Activated CD8-positive, alpha-beta T cell treated with anti-CD3 and anti-CD28 coated beads for 36 hours (primary cell): ENCODE measurements around the gene LRRC59. TPM values are rescaled to one million over a fixed set of nuclear protein-coding genes. Genes with fewer than 3 reads are reported as not detected.

Source experiments
- ATAC-seq: fragments of 200-7000 bp; cut with Tn5 transposase; one replicate; pipeline ENCODE4 v1.10.0; 2021; ENCODE audit warnings: mild to moderate bottlenecking, moderate library complexity
- CTCF ChIA-PET: fragments of 350-600 bp; sonication (Branson Sonifier 250); formaldehyde crosslinking; loops from one replicate; lab custom pipeline; 2021; ENCODE audit warnings: antibody characterized with exemption; lab: Charles Lee
- POLR2A ChIA-PET: fragments of 350-600 bp; sonication (Branson Sonifier 250); formaldehyde crosslinking; loops from one replicate; lab custom pipeline; 2021; ENCODE audit warnings: antibody characterized with exemption; lab: Charles Lee
- DNase-seq: peaks from one replicate; pipeline ENCODE4 v3.0.0-alpha.2; 2020
- H3K27ac Mint-ChIP-seq: one replicate; pipeline ENCODE4 v1.8.0; 2021; ENCODE audit warnings: mild to moderate bottlenecking, mixed read lengths
- H3K27me3 Mint-ChIP-seq: one replicate; pipeline ENCODE4 v1.8.0; 2021; ENCODE audit warnings: mixed read lengths
- H3K36me3 Mint-ChIP-seq: one replicate; pipeline ENCODE4 v1.8.0; 2021; ENCODE audit warnings: low read depth, mixed read lengths
- H3K4me1 Mint-ChIP-seq: one replicate; pipeline ENCODE4 v1.8.0; 2021; ENCODE audit warnings: low read depth, mixed read lengths
- H3K4me3 Mint-ChIP-seq: one replicate; pipeline ENCODE4 v1.8.0; 2021; ENCODE audit warnings: mild to moderate bottlenecking, moderate library complexity, mixed read lengths
- H3K9me3 Mint-ChIP-seq: one replicate; pipeline ENCODE4 v1.8.0; 2021; ENCODE audit warnings: mixed read lengths
- intact Hi-C: fragments of 100-400 bp; cut with micrococcal nuclease; formaldehyde crosslinking; loops from one replicate; pipeline ENCODE4 v1.10.0; 2022
- total RNA-seq, 2 experiments: library from RNA; stranded (reverse); gene quantifications; one replicate each; pipeline ENCODE4 v1.2.3, GENCODE V29; 2021
- TF ChIP-seq, protein P1 (sequence below): fragments of 200-600 bp; IDR thresholded peaks from one replicate; pipeline ENCODE4 v1.8.0; 2022; ENCODE audit warnings: antibody characterized with exemption, mild to moderate bottlenecking

Gene LRRC59
- total RNA-seq, 2 experiments from 2014 or later = 70.6 to 71.0 TPM

DNA sequence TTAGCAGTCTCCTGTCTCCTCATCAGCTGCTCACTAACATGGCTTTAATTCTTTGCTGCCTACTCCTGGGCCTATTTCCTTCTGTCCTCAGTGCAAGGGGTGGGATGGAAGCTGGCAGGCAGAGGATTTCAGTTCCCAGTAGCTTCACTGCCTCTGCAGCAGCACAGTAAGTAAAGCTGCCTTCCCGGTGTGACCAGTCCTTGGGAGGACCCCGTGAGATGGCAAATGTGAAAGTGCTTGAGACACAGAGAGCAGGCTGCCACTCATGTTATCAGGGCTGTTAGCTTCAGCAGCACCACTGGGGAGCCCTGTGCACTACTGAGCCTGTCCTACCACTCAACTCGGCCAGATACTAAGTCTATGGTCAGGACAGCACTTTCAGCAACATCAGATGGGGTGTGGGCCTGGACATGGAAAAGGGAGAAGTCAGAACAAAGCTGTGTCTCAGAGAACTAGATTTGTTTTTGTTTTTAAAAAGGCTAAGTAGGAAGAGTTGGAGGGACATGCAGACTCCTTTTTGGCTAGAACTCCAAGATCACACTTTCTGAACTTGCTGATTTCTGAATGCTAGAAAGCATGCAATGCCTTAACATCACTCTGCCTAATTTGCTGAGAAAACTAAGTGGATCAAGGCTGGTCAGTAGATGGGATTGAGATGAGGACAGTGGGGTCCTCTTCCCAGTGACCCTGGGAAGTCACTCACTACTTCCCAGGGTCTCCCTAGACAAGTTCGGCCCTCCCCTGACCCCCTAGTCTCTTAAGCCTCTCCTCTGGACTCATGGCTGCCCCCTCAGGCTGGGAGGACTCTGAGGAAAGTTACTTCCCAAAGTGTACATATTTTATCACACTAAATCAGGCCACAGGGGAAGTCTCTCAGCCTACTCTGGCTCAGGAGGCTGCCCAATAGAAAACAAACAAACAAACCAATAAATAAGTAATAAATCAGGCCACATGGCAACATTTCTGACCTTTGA, 29.8 kb upstream of the LRRC59 start:
- Mint-ChIP-seq H3K4me3 (peak overlapping the region; percentile 80), H3K4me1 (peaks cover 25% of the 10 kb centered on the region), H3K36me3 (no peaks in the 10 kb centered on the region), H3K9me3 (no peaks in the 10 kb centered on the region), H3K27me3 (no peaks in the 10 kb centered on the region), H3K27ac (peak overlapping the region; percentile 77)
- TF ChIP-seq, protein P1, sequence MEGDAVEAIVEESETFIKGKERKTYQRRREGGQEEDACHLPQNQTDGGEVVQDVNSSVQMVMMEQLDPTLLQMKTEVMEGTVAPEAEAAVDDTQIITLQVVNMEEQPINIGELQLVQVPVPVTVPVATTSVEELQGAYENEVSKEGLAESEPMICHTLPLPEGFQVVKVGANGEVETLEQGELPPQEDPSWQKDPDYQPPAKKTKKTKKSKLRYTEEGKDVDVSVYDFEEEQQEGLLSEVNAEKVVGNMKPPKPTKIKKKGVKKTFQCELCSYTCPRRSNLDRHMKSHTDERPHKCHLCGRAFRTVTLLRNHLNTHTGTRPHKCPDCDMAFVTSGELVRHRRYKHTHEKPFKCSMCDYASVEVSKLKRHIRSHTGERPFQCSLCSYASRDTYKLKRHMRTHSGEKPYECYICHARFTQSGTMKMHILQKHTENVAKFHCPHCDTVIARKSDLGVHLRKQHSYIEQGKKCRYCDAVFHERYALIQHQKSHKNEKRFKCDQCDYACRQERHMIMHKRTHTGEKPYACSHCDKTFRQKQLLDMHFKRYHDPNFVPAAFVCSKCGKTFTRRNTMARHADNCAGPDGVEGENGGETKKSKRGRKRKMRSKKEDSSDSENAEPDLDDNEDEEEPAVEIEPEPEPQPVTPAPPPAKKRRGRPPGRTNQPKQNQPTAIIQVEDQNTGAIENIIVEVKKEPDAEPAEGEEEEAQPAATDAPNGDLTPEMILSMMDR = no peak
- ATAC-seq = peak; percentile 45
- DNase-seq = peak; percentile 57
- ChIA-PET CTCF (interaction anchor here (0.8 to 2.0 kb wide), 4 partner anchors 30 to 66 kb away, joined by 3 to 15 read pairs (median 4); partner anchors contain the start of gene LRRC59), POLR2A (interaction anchor here (1.1 to 2.0 kb wide), 4 partner anchors 11 to 184 kb away, joined by 3 to 5 read pairs (median 4); partner anchors contain the start of genes LRRC59 and RSAD1)
- intact Hi-C loops = no loop called here

DNA sequence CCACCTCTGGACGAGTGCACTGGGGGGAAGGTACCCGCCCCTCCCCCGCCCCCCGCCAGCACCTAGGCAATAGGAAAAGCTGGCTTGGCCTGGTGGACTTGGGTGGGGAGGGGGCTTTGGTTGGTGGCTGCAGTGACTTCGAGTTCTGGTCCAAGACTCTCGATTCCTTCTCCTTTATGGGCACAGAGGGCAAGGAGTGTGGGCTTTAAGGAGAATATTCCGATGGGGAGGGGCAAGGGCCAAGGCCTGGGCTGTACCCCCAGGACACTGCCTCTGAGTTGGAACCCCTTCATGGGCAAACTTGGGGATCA, 29.1 kb upstream of the LRRC59 start:
- intact Hi-C loops = no loop called here
- Mint-ChIP-seq H3K9me3 (no peaks in the 10 kb centered on the region), H3K36me3 (no peaks in the 10 kb centered on the region), H3K27me3 (no peaks in the 10 kb centered on the region), H3K27ac (peak overlapping the region; percentile 77), H3K4me1 (peaks cover 29% of the 10 kb centered on the region), H3K4me3 (peak overlapping the region; percentile 80)
- no peak for ATAC-seq
- ChIA-PET CTCF (interaction anchor here (0.8 to 2.0 kb wide), 5 partner anchors 29 to 65 kb away, joined by 3 to 15 read pairs (median 4); partner anchors contain the start of gene LRRC59), POLR2A (interaction anchor here (1.1 to 2.0 kb wide), 4 partner anchors 10 to 185 kb away, joined by 3 to 5 read pairs (median 4); partner anchors contain the start of genes LRRC59 and RSAD1)
- DNase-seq = no peak
- TF ChIP-seq, protein P1 = no peak

DNA sequence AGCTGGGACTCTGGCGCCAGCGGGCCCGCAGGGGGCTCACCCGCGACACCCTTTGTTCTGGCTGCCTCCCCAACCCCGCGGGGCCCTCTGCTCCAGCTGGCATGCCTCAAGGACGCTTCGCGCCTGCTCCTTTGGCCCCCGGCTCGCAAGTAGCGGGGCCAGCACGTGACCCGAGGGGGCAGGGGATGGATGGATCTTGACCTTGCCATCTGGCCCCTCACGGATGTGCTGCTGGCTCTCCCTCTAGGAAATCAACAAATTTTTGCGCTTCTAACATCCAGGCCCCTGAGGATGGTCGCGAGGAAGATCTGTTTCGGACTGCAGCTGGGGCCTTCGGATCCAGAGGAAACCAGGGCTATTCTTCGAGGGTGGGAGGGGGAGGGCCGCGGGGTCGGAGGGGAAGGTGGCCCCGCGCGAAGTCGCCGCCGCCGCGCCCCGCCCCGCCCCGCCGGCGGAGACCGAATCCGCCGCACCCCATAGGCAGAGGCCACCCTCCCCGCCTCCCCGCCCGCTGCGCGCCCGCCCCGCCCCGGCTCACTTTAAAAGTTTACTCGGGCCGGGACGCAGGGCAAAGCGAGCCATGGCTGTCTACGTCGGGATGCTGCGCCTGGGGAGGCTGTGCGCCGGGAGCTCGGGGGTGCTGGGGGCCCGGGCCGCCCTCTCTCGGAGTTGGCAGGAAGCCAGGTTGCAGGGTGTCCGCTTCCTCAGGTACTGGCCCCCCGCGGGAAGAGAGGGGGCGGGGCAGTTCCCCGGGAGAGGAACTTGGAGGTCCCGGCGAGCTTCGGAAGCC, 28.6 kb upstream of the LRRC59 start, which contains the start of gene ACSF2:
Gene ACSF2 (plus strand): TSS at position 537 of the 790 bp plus-strand sequence. CDS start 44 bp downstream, at position 581.
- Mint-ChIP-seq H3K27me3 (no peaks in the 10 kb centered on the region), H3K9me3 (no peaks in the 10 kb centered on the region), H3K4me3 (peak within 1 kb of the TSS; percentile 80), H3K36me3 (no peaks in the 10 kb centered on the region), H3K27ac (peak within 1 kb of the TSS; percentile 77), H3K4me1 (peaks cover 34% of the 10 kb centered on the region)
- peak; percentile 79 for DNase-seq
- TF ChIP-seq, protein P1 = no peak
- CTCF ChIA-PET = interaction anchor here (0.9 to 2.0 kb wide), 4 partner anchors 28 to 225 kb away, joined by 3 to 15 read pairs (median 4); partner anchors contain the start of gene LRRC59
- ATAC-seq = peak; percentile 85
- POLR2A ChIA-PET = interaction anchor here (1.1 to 2.0 kb wide), 5 partner anchors 10 to 53 kb away, joined by 3 to 5 read pairs (median 4); partner anchors contain the start of genes LRRC59 and RSAD1
- intact Hi-C loops = no loop called here

DNA sequence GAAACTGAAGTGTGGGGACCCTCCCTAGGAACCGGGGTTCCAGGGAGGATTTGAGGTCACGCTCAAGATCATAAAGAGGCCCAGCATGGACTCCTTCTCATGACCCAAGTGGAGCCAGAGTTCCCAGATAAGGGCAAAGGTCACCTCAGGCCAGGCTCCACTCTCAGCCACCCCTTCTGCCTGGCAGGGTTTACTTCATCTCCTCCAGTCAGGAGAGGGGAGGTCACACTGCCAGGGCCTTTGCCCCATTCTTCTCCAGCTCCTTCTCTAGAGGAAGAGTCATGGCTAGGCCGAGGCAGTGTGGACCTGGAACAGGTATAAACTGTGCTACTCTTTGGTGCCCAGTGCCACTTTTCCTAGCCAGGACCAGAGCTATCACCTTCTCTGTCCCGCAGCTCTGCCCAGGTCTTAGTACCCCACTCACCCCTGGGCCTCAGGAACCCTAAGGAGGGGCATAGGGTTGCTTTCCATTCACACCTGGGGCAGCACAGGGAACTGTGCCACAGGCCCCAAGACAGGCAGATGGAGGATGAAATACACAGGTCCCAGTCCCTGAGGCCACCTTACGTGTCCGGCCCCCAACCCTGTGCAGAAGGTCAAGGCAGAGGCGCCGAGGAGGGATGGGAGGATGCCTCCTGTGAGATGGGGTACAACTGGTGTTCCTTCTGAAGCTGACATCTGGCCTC, 27.8 kb upstream of the LRRC59 start:
- peaks cover 37% of the 10 kb centered on the region for H3K4me1 Mint-ChIP-seq
- ChIA-PET POLR2A (interaction anchor here (0.7 to 2.0 kb wide), 4 partner anchors 9 to 52 kb away, joined by 4 to 5 read pairs (median 4); partner anchors contain the start of gene LRRC59), CTCF (interaction anchor here (0.9 to 1.8 kb wide), 2 partner anchors 29 to 225 kb away, joined by 3 to 5 read pairs; no protein-coding TSS in a partner anchor)
- DNase-seq (no peak), ATAC-seq (no peak)
- H3K27me3 Mint-ChIP-seq = no peaks in the 10 kb centered on the region
- H3K27ac Mint-ChIP-seq = peak overlapping the region; percentile 64
- TF ChIP-seq, protein P1 = no peak
- H3K36me3 Mint-ChIP-seq = peaks cover 2% of the 10 kb centered on the region
- no peaks in the 10 kb centered on the region for H3K9me3 Mint-ChIP-seq
- peak overlapping the region; percentile 80 for H3K4me3 Mint-ChIP-seq
- intact Hi-C loops = no loop called here
